Measurements from ENCODE around the gene TPCN1. TPM values are rescaled to one million over a fixed set of nuclear protein-coding genes. Genes with fewer than 3 reads are reported as not detected.

TPCN1 gene
- total and polyA plus RNA-seq, 2 of the 13 experiments (the other 11 are each of a cell fraction or from before 2014, with no cell fraction given) = 8.0 to 26.8 TPM

DNA sequence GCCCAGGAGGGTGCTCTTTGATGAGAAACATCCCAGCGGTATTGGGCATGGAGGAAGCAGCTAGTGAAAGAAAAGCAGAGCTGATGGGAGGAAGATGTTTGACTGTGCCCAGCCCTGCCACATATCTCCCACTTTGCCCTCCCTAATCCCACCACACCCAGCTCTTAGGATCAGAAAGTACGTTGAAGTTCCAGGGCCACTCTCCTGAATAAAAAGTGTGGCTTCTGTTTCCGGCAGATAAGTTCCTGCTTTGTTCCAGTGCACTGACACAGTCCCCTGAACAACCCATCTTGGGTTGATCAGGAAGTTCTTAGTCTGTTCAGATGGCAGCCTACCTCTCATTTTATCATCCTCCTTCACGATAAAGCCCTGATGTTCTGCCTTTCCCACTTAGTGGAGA lies 16.5 kb downstream of the TPCN1 start (continued):
- TF ChIP-seq, protein P1, sequence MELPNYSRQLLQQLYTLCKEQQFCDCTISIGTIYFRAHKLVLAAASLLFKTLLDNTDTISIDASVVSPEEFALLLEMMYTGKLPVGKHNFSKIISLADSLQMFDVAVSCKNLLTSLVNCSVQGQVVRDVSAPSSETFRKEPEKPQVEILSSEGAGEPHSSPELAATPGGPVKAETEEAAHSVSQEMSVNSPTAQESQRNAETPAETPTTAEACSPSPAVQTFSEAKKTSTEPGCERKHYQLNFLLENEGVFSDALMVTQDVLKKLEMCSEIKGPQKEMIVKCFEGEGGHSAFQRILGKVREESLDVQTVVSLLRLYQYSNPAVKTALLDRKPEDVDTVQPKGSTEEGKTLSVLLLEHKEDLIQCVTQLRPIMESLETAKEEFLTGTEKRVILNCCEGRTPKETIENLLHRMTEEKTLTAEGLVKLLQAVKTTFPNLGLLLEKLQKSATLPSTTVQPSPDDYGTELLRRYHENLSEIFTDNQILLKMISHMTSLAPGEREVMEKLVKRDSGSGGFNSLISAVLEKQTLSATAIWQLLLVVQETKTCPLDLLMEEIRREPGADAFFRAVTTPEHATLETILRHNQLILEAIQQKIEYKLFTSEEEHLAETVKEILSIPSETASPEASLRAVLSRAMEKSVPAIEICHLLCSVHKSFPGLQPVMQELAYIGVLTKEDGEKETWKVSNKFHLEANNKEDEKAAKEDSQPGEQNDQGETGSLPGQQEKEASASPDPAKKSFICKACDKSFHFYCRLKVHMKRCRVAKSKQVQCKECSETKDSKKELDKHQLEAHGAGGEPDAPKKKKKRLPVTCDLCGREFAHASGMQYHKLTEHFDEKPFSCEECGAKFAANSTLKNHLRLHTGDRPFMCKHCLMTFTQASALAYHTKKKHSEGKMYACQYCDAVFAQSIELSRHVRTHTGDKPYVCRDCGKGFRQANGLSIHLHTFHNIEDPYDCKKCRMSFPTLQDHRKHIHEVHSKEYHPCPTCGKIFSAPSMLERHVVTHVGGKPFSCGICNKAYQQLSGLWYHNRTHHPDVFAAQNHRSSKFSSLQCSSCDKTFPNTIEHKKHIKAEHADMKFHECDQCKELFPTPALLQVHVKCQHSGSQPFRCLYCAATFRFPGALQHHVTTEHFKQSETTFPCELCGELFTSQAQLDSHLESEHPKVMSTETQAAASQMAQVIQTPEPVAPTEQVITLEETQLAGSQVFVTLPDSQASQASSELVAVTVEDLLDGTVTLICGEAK (IDR thresholded peaks at IDR 0.05) = no peak
- TF ChIP-seq, protein P1 (CRISPR knock-in tag; IDR thresholded peaks at IDR 0.05) = no peak
- TF ChIP-seq, protein P2, sequence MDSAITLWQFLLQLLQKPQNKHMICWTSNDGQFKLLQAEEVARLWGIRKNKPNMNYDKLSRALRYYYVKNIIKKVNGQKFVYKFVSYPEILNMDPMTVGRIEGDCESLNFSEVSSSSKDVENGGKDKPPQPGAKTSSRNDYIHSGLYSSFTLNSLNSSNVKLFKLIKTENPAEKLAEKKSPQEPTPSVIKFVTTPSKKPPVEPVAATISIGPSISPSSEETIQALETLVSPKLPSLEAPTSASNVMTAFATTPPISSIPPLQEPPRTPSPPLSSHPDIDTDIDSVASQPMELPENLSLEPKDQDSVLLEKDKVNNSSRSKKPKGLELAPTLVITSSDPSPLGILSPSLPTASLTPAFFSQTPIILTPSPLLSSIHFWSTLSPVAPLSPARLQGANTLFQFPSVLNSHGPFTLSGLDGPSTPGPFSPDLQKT (CRISPR knock-in tag; IDR thresholded peaks at IDR 0.05; ENCODE audit: borderline replicate concordance) = no peak
- TF ChIP-seq ZNF572 (CRISPR knock-in tag; IDR thresholded peaks at IDR 0.05) = no peak
